ENCODE data around the gene HLF.

GRCh38 chr17:55267777-55268648, 3.3 kb downstream of the HLF start:
- TF ChIP-seq POLR2A (IDR thresholded peaks at IDR 0.05) (no peak), CTCF (IDR thresholded peaks at IDR 0.05 in 4 of 5, conservative IDR thresholded peaks at IDR 0.05 in 1 of 5) (no peak)

All from gastrocnemius medialis (tissue), 4 donors.